Erythroblast (primary cell): ENCODE measurements around the gene KDELR3.

ENCODE experiments used
- GATA1 ChIP-seq: IDR thresholded peaks from 2 replicates; pipeline ENCODE4 v1.6.1; 2011; ENCODE audit warnings: low read depth, mild to moderate bottlenecking, control low read depth, low read length, moderate library complexity
- POLR2A ChIP-seq: IDR thresholded peaks from 2 replicates; pipeline ENCODE4 v1.6.1; 2011; ENCODE audit warnings: mild to moderate bottlenecking, low read length

- TF ChIP-seq POLR2A (no peak), GATA1 (no peak)
Observed at GRCh38 chr22:38474003-38474607, 6.2 kb downstream of the KDELR3 start.
